ENCODE data around the gene RASGRF2. TPM values are rescaled to one million over a fixed set of nuclear protein-coding genes. Genes with fewer than 3 reads are reported as not detected.

The RASGRF2 gene
- total and polyA plus RNA-seq, 9 of the 15 experiments (the other 6 are each of a cell fraction or from before 2014, with no cell fraction given), result 0.01 to 0.22 (median 0.08) TPM; not detected in 2

GRCh38 chr5:81167078-81167477 lies 206.9 kb downstream of the RASGRF2 start:
- Histone ChIP-seq H3K9me3 (replicated peaks; ENCODE audit: control insufficient read depth, insufficient read depth, low read depth, low read length) (no peaks in the 10 kb centered on the region), H3K36me3 (ENCODE audit: control insufficient read depth, insufficient read depth, low read length) (no peaks in the 10 kb centered on the region), H3K79me2 (ENCODE audit: control insufficient read depth, insufficient read depth, low read length) (no peaks in the 10 kb centered on the region), H3K4me1 (replicated peaks in 1 of 2; ENCODE audit: control insufficient read depth in 2 of 2, insufficient read depth in 2 of 2, low read length in 2 of 2) (no peaks in the 10 kb centered on the region), H3K9me1 (ENCODE audit: control insufficient read depth, insufficient read depth, low read length) (no peaks in the 10 kb centered on the region), H3K4me3 (no peak overlapping the region), H4K20me1 (replicated peaks; ENCODE audit: control insufficient read depth, insufficient read depth, low read length) (no peaks in the 10 kb centered on the region; the same call in 1 of the 2 replicates), H3K27ac (ENCODE audit: extremely low read depth, low read depth, low read length) (no peak overlapping the region), H3K4me2 (ENCODE audit: insufficient read depth, low read length) (no peak overlapping the region), H3K9ac (ENCODE audit: insufficient read depth in 1 of 2, low read depth in 2 of 2, low read length in 2 of 2) (no peak overlapping the region), H3K27me3 (ENCODE audit: control insufficient read depth in 2 of 2, insufficient read depth in 2 of 2, low read length in 2 of 2) (peaks cover 9 to 26% of the 10 kb centered on the region in 2 experiments; a peak in 4 of 5 replicates), H2AFZ (ENCODE audit: low read depth, low read length) (no peak overlapping the region)
- intact Hi-C loops (cut with micrococcal nuclease) (no loop called here), in situ Hi-C loops (cut with MboI) (no loop called here)
- no TSS peak for BruUV-seq (replicated peaks)
- ChIA-PET CTCF (ENCODE audit: low intra/inter-chr PET ratio) (no interaction called here), POLR2A (no interaction called here)
- ATAC-seq (no peak), DNase-seq (ENCODE audit: extremely low read depth in 1 of 4, low spot score in 3 of 4) (no peak), FAIRE-seq (no peak)
- 2% methylated on average over 4 of the region's 4 CpGs for WGBS (ENCODE audit: insufficient coverage, low coverage, missing lambda C conversion rate)
- TF ChIP-seq TEAD1 (CRISPR knock-in tag; IDR thresholded peaks at IDR 0.05) (no peak), BCOR (IDR thresholded peaks at IDR 0.05) (no peak), NR2F6 (CRISPR knock-in tag; IDR thresholded peaks at IDR 0.05) (no peak), CBX5 (IDR thresholded peaks at IDR 0.05; ENCODE audit: borderline replicate concordance, low read depth) (no peak), ZKSCAN8 (CRISPR knock-in tag; IDR thresholded peaks at IDR 0.05) (no peak), ZNF830 (CRISPR knock-in tag; IDR thresholded peaks at IDR 0.05) (no peak)

GRCh38 chr5:81167544-81167943 lies 207.4 kb downstream of the RASGRF2 start:
- Histone ChIP-seq H3K27ac (ENCODE audit: extremely low read depth, low read depth, low read length) (no peak overlapping the region), H3K9ac (ENCODE audit: insufficient read depth in 1 of 2, low read depth in 2 of 2, low read length in 2 of 2) (no peak overlapping the region), H3K4me3 (no peak overlapping the region), H3K79me2 (ENCODE audit: control insufficient read depth, insufficient read depth, low read length) (no peaks in the 10 kb centered on the region), H3K9me1 (ENCODE audit: control insufficient read depth, insufficient read depth, low read length) (no peaks in the 10 kb centered on the region), H2AFZ (ENCODE audit: low read depth, low read length) (no peak overlapping the region), H3K9me3 (replicated peaks; ENCODE audit: control insufficient read depth, insufficient read depth, low read depth, low read length) (no peaks in the 10 kb centered on the region), H4K20me1 (replicated peaks; ENCODE audit: control insufficient read depth, insufficient read depth, low read length) (no peaks in the 10 kb centered on the region; the same call in 1 of the 2 replicates), H3K36me3 (ENCODE audit: control insufficient read depth, insufficient read depth, low read length) (no peaks in the 10 kb centered on the region), H3K4me2 (ENCODE audit: insufficient read depth, low read length) (no peak overlapping the region), H3K4me1 (replicated peaks in 1 of 2; ENCODE audit: control insufficient read depth in 2 of 2, insufficient read depth in 2 of 2, low read length in 2 of 2) (no peaks in the 10 kb centered on the region), H3K27me3 (ENCODE audit: control insufficient read depth in 2 of 2, insufficient read depth in 2 of 2, low read length in 2 of 2) (peaks cover 9 to 22% of the 10 kb centered on the region in 2 experiments; a peak in 4 of 5 replicates)
- no peak; the same call in 2 of the 3 replicates for ATAC-seq
- intact Hi-C loops (cut with micrococcal nuclease), result no loop called here
- no peak for FAIRE-seq
- in situ Hi-C loops (cut with MboI), result no loop called here
- ChIA-PET POLR2A (no interaction called here), CTCF (ENCODE audit: low intra/inter-chr PET ratio) (no interaction called here)
- no peak for DNase-seq (ENCODE audit: extremely low read depth in 1 of 4, low spot score in 3 of 4)
- WGBS (ENCODE audit: insufficient coverage, low coverage, missing lambda C conversion rate), result 1% methylated on average over 7 of the region's 8 CpGs
- BruUV-seq (replicated peaks), result no TSS peak
- TF ChIP-seq ZNF589 (CRISPR knock-in tag; IDR thresholded peaks at IDR 0.05; ENCODE audit: low read depth) (no peak), POLR2G (IDR thresholded peaks at IDR 0.05; ENCODE audit: low read depth, low read length) (no peak), RBM34 (IDR thresholded peaks at IDR 0.05; ENCODE audit: borderline replicate concordance, insufficient read depth, low read length) (no peak), GATAD2B (IDR thresholded peaks at IDR 0.05; ENCODE audit: borderline replicate concordance) (no peak), HOXB6 (CRISPR knock-in tag; IDR thresholded peaks at IDR 0.05; ENCODE audit: borderline replicate concordance) (no peak), AFF1 (IDR thresholded peaks at IDR 0.05; ENCODE audit: low read depth in 1 of 2, partially characterized antibody in 2 of 2) (no peak)

All from K562 (cell line).